HepG2 (cell line): ENCODE data around the gene AADACL4. TPM values are rescaled to one million over a fixed set of nuclear protein-coding genes. Genes with fewer than 3 reads are reported as not detected.
A peak's percentile ranks its signal among the peaks of the same experiment; 100 is the strongest.

Source experiments
- AFF4 ChIP-seq: sonication (generic); formaldehyde crosslinking; IDR thresholded peaks from 2 replicates; pipeline ENCODE4 v1.4.0; 2020; ENCODE audit warnings: missing genetic modification reagents
- ATF1 ChIP-seq: IDR thresholded peaks from 2 replicates; pipeline ENCODE4 v1.6.1; 2016; ENCODE audit warnings: mild to moderate bottlenecking, control low read depth
- BCL6 ChIP-seq: IDR thresholded peaks from 2 replicates; pipeline ENCODE4 v1.6.1; 2016; ENCODE audit warnings: missing genetic modification reagents, missing compliant biosample characterization
- DMAP1 ChIP-seq: IDR thresholded peaks from 2 replicates; pipeline ENCODE4 v1.6.1; 2016
- HMG20B ChIP-seq: conservative IDR thresholded peaks from 2 replicates; pipeline ENCODE4 v1.6.1; 2016; ENCODE audit warnings: missing genetic modification reagents, missing compliant biosample characterization
- KLF13 ChIP-seq: sonication (generic); formaldehyde crosslinking; IDR thresholded peaks from 2 replicates; pipeline ENCODE4 v1.4.0; 2020; ENCODE audit warnings: mild to moderate bottlenecking, missing genetic modification reagents
- KLF15 ChIP-seq: sonication (generic); formaldehyde crosslinking; IDR thresholded peaks from 2 replicates; pipeline ENCODE4 v1.8.1; 2023; ENCODE audit warnings: borderline replicate concordance, mild to moderate bottlenecking, inconsistent platforms, missing genetic modification reagents, mixed read lengths
- NFYB ChIP-seq: sonication (generic); formaldehyde crosslinking; IDR thresholded peaks from 2 replicates; pipeline ENCODE4 v1.4.0; 2020; ENCODE audit warnings: missing genetic modification reagents
- NONO ChIP-seq, 2 experiments: fragments of 450-650 bp in 1 of 2; sonication (generic) in 1 of 2; formaldehyde crosslinking in 1 of 2; IDR thresholded peaks in 1 of 2; conservative IDR thresholded peaks in 1 of 2; 2 replicates each; pipeline versions ENCODE4 v1.6.1 to v1.8.0; 2017 to 2022; ENCODE audit warnings: mild to moderate bottlenecking in 1 of 2, missing genetic modification reagents in 1 of 2, moderate library complexity in 1 of 2
- SMAD3 ChIP-seq: sonication (generic); formaldehyde crosslinking; IDR thresholded peaks from 2 replicates; pipeline ENCODE4 v1.4.0; 2020; ENCODE audit warnings: missing genetic modification reagents
- ZNF142 ChIP-seq: sonication (generic); formaldehyde crosslinking; IDR thresholded peaks from 2 replicates; pipeline ENCODE4 v1.4.0; 2020; ENCODE audit warnings: missing genetic modification reagents
- ZNF468 ChIP-seq: sonication (generic); formaldehyde crosslinking; IDR thresholded peaks from 2 replicates; pipeline ENCODE4 v1.8.0; 2022; ENCODE audit warnings: mild to moderate bottlenecking, moderate library complexity, missing genetic modification reagents
- ZNF543 ChIP-seq: sonication (generic); formaldehyde crosslinking; IDR thresholded peaks from 2 replicates; pipeline ENCODE4 v1.4.0; 2020; ENCODE audit warnings: mild to moderate bottlenecking, missing genetic modification reagents
- ZNF746 ChIP-seq: sonication (generic); formaldehyde crosslinking; IDR thresholded peaks from 2 replicates; pipeline ENCODE4 v1.8.0; 2022; ENCODE audit warnings: mild to moderate bottlenecking, missing genetic modification reagents
- ZSCAN20 ChIP-seq: sonication (generic); formaldehyde crosslinking; IDR thresholded peaks from 2 replicates; pipeline ENCODE4 v1.4.0; 2020; ENCODE audit warnings: missing genetic modification reagents, mild to moderate bottlenecking, borderline replicate concordance
- polyA plus RNA-seq, 8 experiments: library from polyadenylated mRNA; depleted of rRNA in 3 of 8; stranded (reverse) in 7 of 8; unstranded in 1 of 8; fragments of >200 nt; fragmentation: Illumina TruSeq in 4 of 8; extraction: Trizol in 4 of 8; gene quantifications; 2 replicates each; pipeline versions ENCODE4 v1.2.1 to v1.2.3, GENCODE V29; 2011 to 2016; ENCODE audit warnings: low read depth in 4 of 8, missing spikeins in 1 of 8, mixed read lengths in 1 of 8; ENCODE audit not compliant: insufficient read depth in 1 of 8
- total RNA-seq, 5 experiments: library from RNA; depleted of rRNA; stranded (reverse); fragments of >200 nt; fragmentation: Illumina TruSeq; extraction: Trizol; gene quantifications; 2 replicates each; pipeline ENCODE4 v1.2.3, GENCODE V29; 2016; ENCODE audit warnings: low read depth in 1 of 5
- TF ChIP-seq, protein P1 (sequence below): sonication (generic); formaldehyde crosslinking; IDR thresholded peaks from 2 replicates; pipeline ENCODE4 v1.4.0; 2020; ENCODE audit warnings: missing genetic modification reagents

Gene AADACL4
- total and polyA plus RNA-seq, 2 of the 13 experiments (the other 11 are each of a cell fraction or from before 2014, with no cell fraction given), result not detected

DNA sequence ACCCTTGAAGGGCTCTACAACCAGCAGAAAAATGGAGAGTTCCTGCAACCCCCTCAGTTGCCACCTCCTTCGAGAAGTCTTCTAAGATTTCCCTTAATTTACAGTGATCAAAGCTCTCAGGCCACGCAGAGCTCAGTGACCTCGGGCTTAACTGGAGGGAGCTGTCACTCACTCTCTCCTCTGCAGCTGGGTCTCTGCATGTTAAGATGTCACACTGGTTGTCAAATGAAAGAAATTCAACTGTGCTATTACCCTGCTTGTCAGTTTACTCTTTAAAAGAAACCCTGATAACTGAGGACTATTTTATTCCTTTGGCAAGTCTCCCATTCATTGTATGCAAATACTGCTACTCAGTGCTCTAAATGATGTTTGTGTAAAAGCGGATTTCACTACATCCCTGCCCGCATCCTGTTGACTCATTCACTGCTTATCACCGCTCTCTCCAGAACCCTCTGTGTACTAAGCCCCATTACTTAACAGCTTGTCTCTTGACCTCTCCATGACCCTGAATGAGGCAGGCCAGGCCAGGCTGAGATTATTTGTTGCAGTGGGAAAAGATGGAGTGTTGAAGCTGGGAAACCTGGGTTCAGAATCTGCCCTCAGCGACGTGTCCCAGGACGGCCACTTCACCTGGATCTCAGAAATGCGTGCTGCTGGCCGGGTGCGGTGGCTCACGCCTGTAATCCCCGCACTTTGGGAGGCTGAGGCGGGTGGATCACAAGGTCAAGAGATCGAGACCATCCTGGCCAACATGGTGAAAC lies 39.6 kb upstream of the AADACL4 start (continued):
- TF ChIP-seq ZNF142 (CRISPR knock-in tag) (no peak), NFYB (no peak), KLF15 (CRISPR knock-in tag) (no peak), SMAD3 (CRISPR knock-in tag) (0 out of 2 replicates have a peak, but pooled peaks have one; percentile 68), ZNF543 (no peak), ATF1 (CRISPR knock-in tag) (peak; percentile 43; the same call in 1 of the 2 replicates), NONO (IDR thresholded peaks at IDR 0.05) (no peak), NONO (CRISPR knock-in tag; conservative IDR thresholded peaks at IDR 0.05) (0 out of 2 replicates have a peak, but pooled peaks have one; percentile 48), ZNF468 (CRISPR knock-in tag) (no peak), DMAP1 (CRISPR knock-in tag) (peak; percentile 45; the same call in 1 of the 2 replicates), BCL6 (peak; percentile 94), AFF4 (CRISPR knock-in tag) (no peak), KLF13 (CRISPR knock-in tag) (no peak), ZNF746 (CRISPR knock-in tag) (peak; percentile 84), ZSCAN20 (no peak), HMG20B (peak; percentile 91)
- TF ChIP-seq, protein P1, sequence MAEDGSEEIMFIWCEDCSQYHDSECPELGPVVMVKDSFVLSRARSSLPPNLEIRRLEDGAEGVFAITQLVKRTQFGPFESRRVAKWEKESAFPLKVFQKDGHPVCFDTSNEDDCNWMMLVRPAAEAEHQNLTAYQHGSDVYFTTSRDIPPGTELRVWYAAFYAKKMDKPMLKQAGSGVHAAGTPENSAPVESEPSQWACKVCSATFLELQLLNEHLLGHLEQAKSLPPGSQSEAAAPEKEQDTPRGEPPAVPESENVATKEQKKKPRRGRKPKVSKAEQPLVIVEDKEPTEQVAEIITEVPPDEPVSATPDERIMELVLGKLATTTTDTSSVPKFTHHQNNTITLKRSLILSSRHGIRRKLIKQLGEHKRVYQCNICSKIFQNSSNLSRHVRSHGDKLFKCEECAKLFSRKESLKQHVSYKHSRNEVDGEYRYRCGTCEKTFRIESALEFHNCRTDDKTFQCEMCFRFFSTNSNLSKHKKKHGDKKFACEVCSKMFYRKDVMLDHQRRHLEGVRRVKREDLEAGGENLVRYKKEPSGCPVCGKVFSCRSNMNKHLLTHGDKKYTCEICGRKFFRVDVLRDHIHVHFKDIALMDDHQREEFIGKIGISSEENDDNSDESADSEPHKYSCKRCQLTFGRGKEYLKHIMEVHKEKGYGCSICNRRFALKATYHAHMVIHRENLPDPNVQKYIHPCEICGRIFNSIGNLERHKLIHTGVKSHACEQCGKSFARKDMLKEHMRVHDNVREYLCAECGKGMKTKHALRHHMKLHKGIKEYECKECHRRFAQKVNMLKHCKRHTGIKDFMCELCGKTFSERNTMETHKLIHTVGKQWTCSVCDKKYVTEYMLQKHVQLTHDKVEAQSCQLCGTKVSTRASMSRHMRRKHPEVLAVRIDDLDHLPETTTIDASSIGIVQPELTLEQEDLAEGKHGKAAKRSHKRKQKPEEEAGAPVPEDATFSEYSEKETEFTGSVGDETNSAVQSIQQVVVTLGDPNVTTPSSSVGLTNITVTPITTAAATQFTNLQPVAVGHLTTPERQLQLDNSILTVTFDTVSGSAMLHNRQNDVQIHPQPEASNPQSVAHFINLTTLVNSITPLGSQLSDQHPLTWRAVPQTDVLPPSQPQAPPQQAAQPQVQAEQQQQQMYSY, result no peak
